ENCODE data around the gene ABI1. TPM values are rescaled to one million over a fixed set of nuclear protein-coding genes. Genes with fewer than 3 reads are reported as not detected.

The ABI1 gene
- total and polyA plus RNA-seq, 2 donors (not counting 1 experiment from before 2014, with no cell fraction given), result 37.8 to 80.5 TPM

DNA sequence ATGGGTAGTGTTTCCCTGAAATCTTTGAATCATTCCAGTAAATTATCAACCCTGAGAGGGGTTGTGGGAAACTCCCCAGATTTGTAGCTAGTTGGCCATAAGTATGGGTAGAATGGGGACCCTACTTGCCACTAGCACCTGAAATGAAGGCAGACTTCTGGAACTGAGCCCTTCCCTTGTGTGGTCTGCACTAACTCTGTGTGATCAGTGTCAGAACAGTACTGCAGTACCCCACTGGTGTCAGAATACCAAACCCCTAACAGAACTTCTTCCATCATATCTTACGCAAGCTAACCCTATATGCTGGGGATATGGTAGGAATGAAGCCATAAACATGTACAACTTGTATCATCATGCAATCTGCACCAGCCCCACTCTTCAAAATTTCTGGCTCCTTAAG is 50.8 kb downstream of the ABI1 start:
- WGBS (ENCODE audit: insufficient coverage), result no CpG with 5 or more reads among the region's 1 CpG
- ATAC-seq (ENCODE audit: low read depth) (no peak), DNase-seq (no peak)
- peaks cover 18 to 19% of the 10 kb centered on the region in 2 donors for H3K4me1 ChIP-seq (ENCODE audit: control insufficient read depth in 2 of 2, insufficient read depth in 2 of 2, low read length in 2 of 2)
- H3K9ac ChIP-seq (ENCODE audit: low read length), result no peak overlapping the region
- POLR2A ChIA-PET, result interaction anchor here (0.9 kb wide), 1 partner anchor 55 kb away, joined by 3 read pairs; no protein-coding TSS in a partner anchor
- H2AFZ ChIP-seq (ENCODE audit: insufficient read depth, low read depth, low read length, poor library complexity, severe bottlenecking), result no peak overlapping the region
- intact Hi-C loops (cut with micrococcal nuclease), result no loop called here
- H3K27ac Mint-ChIP-seq, result no peak overlapping the region
- no peaks in the 10 kb centered on the region for H3K27me3 ChIP-seq (replicated peaks in 1 of 4; ENCODE audit: control extremely low read depth in 1 of 4, control insufficient read depth in 3 of 4, insufficient read depth in 4 of 4, low read length in 3 of 4)
- CTCF ChIA-PET, result no interaction called here
- H3K27ac ChIP-seq (ENCODE audit: low read length in 2 of 2), result peak overlapping the region in 1 of 2 donors; percentile 16
- TF ChIP-seq CTCF (IDR thresholded peaks at IDR 0.05) (no peak), EZH2 (IDR thresholded peaks at IDR 0.05; ENCODE audit: borderline replicate concordance, insufficient read depth, low read depth, low read length, poor library complexity, severe bottlenecking) (no peak)
- no peak overlapping the region for H3K4me2 ChIP-seq (replicated peaks; ENCODE audit: low read depth, low read length, poor library complexity, severe bottlenecking)
- H3K4me1 Mint-ChIP-seq, result peaks cover 53% of the 10 kb centered on the region
- peaks cover 5 to 9% of the 10 kb centered on the region in 2 experiments for H3K36me3 ChIP-seq (replicated peaks in 1 of 2; ENCODE audit: control extremely low read depth in 1 of 2, control insufficient read depth in 1 of 2, extremely low read depth in 1 of 2, insufficient read depth in 2 of 2, low read length in 1 of 2)
- no peaks in the 10 kb centered on the region for H3K9me3 ChIP-seq (ENCODE audit: control extremely low read depth in 1 of 3, control insufficient read depth in 2 of 3, insufficient read depth in 1 of 3, low read length in 2 of 3)
- peaks cover 97% of the 10 kb centered on the region for H3K79me2 ChIP-seq (ENCODE audit: control insufficient read depth, insufficient read depth, low read length)
- H3K4me3 Mint-ChIP-seq, result no peak overlapping the region
- H3K9me3 Mint-ChIP-seq (ENCODE audit: insufficient read depth), result peaks cover 2% of the 10 kb centered on the region
- H3K4me3 ChIP-seq (ENCODE audit: control extremely low read depth in 1 of 5, extremely low read depth in 1 of 5, insufficient read depth in 1 of 5, low read depth in 2 of 5, low read length in 4 of 5), result no peak overlapping the region
- no peaks in the 10 kb centered on the region for H3K27me3 Mint-ChIP-seq
- H4K20me1 ChIP-seq (ENCODE audit: control insufficient read depth, insufficient read depth, low read length, poor library complexity, severe bottlenecking), result peaks cover 63% of the 10 kb centered on the region

GRCh38 chr10:26807532-26807931 is 53.2 kb downstream of the ABI1 start:
- Histone ChIP-seq H3K4me3 (ENCODE audit: control extremely low read depth in 1 of 5, extremely low read depth in 1 of 5, insufficient read depth in 1 of 5, low read depth in 2 of 5, low read length in 4 of 5) (no peak overlapping the region), H2AFZ (ENCODE audit: insufficient read depth, low read depth, low read length, poor library complexity, severe bottlenecking) (no peak overlapping the region), H3K79me2 (ENCODE audit: control insufficient read depth, insufficient read depth, low read length) (peaks cover 97% of the 10 kb centered on the region), H3K27ac (ENCODE audit: low read length in 2 of 2) (no peak overlapping the region), H3K9me3 (ENCODE audit: control extremely low read depth in 1 of 3, control insufficient read depth in 2 of 3, insufficient read depth in 1 of 3, low read length in 2 of 3) (no peaks in the 10 kb centered on the region), H3K27me3 (replicated peaks in 1 of 4; ENCODE audit: control extremely low read depth in 1 of 4, control insufficient read depth in 3 of 4, insufficient read depth in 4 of 4, low read length in 3 of 4) (no peaks in the 10 kb centered on the region), H3K9ac (ENCODE audit: low read length) (no peak overlapping the region), H3K4me1 (ENCODE audit: control insufficient read depth in 2 of 2, insufficient read depth in 2 of 2, low read length in 2 of 2) (peaks cover 34 to 39% of the 10 kb centered on the region in 2 donors), H4K20me1 (ENCODE audit: control insufficient read depth, insufficient read depth, low read length, poor library complexity, severe bottlenecking) (peaks cover 55% of the 10 kb centered on the region), H3K4me2 (replicated peaks; ENCODE audit: low read depth, low read length, poor library complexity, severe bottlenecking) (no peak overlapping the region), H3K36me3 (replicated peaks in 1 of 2; ENCODE audit: control extremely low read depth in 1 of 2, control insufficient read depth in 1 of 2, extremely low read depth in 1 of 2, insufficient read depth in 2 of 2, low read length in 1 of 2) (peaks cover 2 to 7% of the 10 kb centered on the region in 2 experiments)
- Mint-ChIP-seq H3K4me3 (no peak overlapping the region), H3K27me3 (no peaks in the 10 kb centered on the region), H3K9me3 (ENCODE audit: insufficient read depth) (peaks cover 2% of the 10 kb centered on the region), H3K27ac (peak overlapping the region; percentile 51), H3K4me1 (peaks cover 60% of the 10 kb centered on the region)
- no peak for TF ChIP-seq CTCF (IDR thresholded peaks at IDR 0.05)
- no peak for TF ChIP-seq EZH2 (IDR thresholded peaks at IDR 0.05; ENCODE audit: borderline replicate concordance, insufficient read depth, low read depth, low read length, poor library complexity, severe bottlenecking)
- 80% methylated on average over 3 of the region's 4 CpGs for WGBS (ENCODE audit: insufficient coverage)
- DNase-seq, result no peak
- CTCF ChIA-PET, result interaction anchor here (1.0 kb wide), 1 partner anchor 27 kb away, joined by 4 read pairs; no protein-coding TSS in a partner anchor
- ATAC-seq (ENCODE audit: low read depth), result no peak
- intact Hi-C loops (cut with micrococcal nuclease), result no loop called here
- POLR2A ChIA-PET, result no interaction called here

Data from B cell (primary cell).